Forelimb muscle (tissue), 1 donor: ENCODE measurements around the gene SDC4. TPM values are rescaled to one million over a fixed set of nuclear protein-coding genes. Genes with fewer than 3 reads are reported as not detected.

ENCODE experiments used
- DNase-seq: peaks from one replicate; pipeline ENCODE4 v3.0.0-alpha.2; 2013; ENCODE audit warnings: low read depth
- polyA plus RNA-seq: library from polyadenylated mRNA; unstranded; fragments of 120-200 nt; gene quantifications from one replicate; pipeline ENCODE4 v1.2.1, GENCODE V29; 2013; ENCODE audit not compliant: insufficient read length

The SDC4 gene
- polyA plus RNA-seq, 1 donor, result 8.5 TPM

DNA sequence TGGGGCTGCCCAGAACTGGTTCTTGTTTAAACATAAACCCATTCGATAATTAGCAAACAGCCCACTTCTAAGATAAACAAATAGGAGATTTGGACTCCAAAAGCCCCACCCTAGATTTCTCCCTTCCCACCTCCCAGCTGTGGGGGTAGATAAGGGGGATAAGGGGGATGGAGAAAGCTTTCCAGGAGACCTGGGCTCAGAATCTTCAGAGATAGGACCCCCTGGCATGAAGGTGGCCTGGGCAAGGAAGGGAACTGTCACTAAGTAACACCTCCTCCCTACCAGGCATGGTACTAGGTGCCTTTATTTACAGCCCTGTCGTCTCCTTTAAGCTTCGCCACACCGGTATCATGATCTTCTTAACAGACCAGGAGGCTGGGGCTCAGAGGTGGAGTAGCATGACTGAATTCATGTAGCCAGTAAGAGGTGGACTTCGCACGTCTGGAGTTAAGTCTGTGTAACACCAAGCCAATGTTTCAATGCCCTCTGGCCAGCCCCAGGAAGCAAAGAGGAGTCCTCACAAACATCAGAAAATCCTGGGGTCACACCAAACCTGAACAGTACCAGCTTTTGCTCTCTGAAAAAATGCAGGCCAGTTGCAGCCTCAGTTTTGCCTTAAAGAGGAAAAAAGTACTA, 4.6 kb downstream of the SDC4 start:
- no peak for DNase-seq

DNA sequence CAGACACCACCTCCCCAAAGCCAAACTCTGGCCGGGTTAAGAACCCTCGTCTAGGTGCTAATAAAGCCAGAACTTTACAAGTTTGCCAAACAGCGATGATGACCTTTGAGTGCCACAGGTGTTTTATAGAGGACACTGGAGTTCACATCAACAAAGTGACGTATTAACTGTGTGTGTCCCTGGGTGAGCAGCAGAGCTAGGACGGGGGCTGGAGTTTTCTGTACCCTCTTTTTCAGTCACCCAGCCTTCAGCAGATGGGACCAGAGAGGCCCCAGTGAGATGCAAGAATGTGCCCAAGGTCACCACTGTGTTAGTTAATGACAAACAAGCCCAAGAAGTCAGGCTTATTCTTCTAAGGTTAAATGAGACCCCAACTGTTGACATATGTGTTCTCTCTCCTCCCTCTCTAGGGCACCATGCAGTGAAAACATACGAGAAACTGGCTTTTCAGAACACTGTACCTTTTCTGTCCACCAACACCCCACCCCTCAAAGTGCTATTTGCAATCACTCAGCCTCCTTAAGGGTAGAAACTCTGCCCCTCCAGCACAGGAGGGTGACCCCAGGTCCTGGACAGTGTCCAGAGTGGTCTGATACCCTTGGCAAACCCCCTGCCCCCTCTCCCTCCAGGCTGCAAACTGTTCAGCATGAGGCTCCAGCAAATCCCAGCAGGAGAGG, 5.2 kb downstream of the SDC4 start:
- DNase-seq, result no peak

GRCh38 chr20:45341939-45342854, 6.0 kb downstream of the SDC4 start:
- DNase-seq, result no peak

DNA sequence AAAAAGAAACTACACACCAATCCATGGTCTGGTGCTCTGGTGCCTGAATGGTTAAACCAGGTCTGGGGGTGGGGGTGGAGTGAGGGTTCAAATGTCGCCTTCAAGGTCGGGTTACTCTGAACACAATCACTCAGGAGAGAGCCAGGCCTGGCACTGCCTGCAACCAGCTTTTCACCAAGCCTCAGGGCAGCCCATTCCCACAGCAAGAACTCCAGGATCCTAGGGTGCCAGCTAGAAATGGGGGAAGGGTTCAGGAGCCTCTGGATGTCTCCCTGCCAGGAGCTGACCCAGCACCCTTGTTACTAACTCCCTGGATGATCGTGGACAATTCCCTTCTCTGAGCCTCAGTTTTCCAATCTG, 6.7 kb downstream of the SDC4 start:
- no peak for DNase-seq

DNA sequence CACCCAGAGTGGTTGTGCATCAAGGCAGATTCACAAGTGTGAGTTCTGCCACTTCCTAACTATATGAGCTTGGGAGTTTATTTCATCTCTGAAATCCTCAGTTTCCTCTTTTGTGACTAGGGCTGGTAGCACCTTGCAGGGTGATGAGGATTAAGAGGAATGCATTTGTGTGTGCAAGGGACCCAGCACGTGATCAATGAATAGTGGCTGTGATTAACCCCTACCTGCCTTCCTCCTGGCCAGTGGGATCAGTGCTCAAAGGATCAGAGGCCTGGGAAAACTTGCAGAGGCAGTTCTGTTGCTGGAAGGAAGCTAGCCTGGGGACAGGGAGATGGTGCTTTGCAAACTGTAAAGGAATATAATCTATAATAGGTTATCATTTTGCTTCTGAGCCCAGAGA, 7.3 kb downstream of the SDC4 start:
- DNase-seq, result no peak

DNA sequence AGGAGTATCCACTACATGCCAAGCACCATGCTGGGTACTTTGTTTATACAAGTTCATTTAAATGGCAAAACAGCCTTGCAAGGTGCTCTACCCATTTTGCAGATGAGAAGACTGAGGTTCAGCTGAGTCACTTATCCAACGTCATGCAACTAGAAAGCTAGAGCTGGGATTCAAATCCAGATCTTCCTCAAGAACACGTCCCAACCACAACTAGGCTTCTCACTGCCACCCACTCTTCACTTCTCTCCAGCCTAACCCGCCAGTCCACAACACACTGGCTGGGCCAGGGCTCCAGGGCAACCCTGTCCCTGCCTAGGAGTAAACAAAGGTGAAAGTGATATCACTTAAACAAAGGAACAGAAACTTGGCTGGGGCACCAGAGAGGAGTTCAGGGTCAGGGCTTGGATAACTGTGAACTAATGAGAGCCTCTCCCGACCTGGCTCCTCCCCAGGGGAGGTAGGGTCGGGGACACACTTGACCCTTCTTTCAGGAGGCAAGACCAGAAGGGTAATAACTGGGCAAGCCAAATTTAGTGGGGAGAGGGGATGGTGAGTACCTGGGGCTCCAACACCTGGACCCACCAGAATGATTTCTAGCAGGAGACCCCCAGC, 7.9 kb downstream of the SDC4 start:
- DNase-seq, result no peak

- no peak for DNase-seq
Observed at GRCh38 chr20:45339799-45340198, 8.4 kb downstream of the SDC4 start.

GRCh38 chr20:45339084-45339483, 9.1 kb downstream of the SDC4 start:
- no peak for DNase-seq

DNA sequence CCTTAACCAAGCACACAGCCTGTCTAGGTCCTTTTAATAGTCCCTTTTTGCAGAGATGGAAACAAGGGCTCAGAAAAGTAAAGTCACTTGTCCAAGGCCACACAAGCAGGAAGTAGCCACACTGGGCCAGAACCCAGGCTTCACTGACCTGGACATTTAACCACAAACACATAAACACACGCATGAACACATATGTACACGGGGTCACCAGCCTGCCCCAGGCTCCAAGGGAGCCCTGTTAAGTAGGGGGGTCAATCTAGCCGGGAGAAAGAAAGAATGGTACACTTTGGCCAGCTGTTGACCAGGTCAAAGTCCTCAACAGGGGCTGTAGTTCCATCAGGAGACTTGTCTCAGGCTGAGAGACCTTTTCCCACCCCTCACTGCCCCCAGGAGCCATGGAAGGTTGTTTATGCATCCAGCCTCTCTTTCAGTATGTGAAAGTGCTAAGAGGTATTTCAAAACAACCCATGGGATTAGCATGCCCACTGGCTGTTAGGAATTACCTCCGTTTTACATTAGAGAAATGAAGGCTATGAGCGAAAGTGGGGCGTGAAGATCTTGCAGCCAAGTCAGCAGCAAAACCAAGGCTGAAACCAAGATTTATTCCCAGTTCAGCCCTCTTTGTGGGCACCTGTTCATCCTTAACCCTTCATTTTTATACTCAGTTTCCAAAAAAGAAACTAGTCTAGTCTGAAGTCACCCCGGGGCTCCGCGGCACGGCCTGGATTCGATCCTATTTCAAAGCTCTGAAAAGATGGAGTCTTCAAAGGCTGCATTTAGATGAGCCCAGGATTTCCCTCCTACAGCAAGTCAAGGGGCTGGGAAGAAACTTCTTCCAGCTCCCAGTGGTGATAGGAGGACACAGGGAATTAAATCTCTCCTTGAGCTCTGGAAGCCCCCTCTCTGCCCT, 9.8 kb downstream of the SDC4 start:
- no peak for DNase-seq

DNA sequence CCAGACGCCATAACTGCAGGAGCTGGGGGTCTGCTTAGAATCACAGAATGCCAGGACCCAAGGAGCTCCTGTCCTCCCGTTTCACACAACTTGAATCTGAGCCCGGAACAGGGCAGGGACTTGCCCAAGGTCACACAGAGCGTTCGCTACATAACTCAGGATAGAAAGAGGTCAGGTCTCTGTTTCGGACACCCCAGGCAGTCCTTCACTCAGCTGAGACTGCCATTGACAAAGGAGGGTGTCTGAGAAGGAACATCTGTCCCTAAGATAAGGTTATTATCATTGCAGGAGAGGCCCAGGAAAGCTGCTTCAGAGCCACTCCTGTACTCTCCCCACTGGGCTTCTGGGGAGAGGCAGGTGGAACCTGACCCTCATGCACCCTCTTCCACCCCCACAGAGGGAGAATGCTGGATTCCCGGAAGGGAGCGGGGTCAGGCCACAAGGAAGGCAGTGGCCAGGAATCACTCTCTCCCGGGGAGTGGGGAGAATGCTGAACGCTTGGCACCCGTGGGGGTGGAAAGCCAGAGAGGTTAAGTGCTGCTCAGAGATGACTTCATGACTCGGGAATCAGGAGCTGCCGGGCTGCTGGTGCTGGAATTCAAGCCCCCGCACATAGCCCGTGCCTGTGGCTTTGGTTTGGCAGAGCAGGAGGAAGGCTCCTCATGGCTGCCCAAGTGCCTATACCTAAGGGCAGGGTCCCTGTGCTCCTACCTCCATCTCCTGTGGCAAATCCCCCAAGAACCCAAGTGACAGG, 10.7 kb downstream of the SDC4 start:
- DNase-seq, result no peak

DNA sequence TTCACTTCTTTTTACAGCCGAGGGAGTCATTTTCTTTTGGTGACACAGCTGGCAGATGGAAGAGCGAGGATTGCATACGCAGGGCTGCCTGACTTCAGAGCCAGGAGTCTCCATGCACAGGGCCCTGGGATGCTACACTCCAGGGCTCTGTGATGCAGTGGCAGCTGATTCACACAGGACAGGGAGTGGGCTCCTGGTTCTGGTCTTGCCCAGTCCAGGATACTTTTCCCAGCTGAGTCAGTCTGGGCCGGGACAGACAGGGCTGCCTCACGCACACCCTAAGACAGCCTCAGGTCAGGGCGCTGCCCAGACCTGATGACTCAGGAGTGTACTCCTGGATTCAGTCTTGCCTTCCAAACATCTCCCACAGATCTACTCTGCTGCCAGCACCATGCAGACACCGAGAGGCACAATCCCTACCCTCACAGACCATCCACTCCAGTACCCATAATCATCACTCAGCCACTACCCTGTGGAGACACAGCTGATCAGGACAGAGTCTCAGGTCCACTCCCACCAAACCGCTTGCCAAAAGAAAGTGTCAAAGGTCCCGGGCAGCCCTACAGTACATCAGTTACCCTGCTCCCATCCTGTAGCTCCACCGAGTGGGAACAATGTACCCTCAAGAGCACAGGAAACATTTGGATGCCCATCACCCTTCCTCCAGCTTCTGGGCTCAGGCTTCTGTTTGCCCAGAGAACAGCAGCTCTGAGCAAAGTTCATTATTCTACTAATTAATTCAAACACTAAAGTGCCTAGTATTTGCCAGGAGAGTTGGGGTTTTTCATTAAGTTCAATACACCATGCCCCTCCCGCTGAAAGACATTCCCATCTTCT, 11.5 kb downstream of the SDC4 start:
- no peak for DNase-seq

DNA sequence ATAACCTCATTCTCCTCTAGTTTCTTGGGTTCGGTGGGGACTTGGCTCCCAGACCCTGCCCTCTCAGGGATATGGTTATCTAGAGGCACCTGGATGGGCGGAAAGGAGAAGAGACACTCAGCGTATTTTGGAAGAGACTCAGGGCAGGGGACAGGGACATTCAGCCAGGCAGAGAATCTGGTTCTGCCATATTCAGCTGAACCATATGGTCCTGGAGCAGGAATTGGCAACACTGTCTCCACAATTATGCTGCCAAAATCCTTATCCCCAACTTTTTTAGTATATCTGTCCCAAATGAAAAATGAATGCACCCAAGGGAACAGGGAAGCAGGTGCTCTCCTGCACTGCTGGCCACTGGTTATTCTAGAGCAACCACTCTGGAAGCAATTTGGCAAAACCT, 17.7 kb downstream of the SDC4 start:
- DNase-seq, result no peak

DNA sequence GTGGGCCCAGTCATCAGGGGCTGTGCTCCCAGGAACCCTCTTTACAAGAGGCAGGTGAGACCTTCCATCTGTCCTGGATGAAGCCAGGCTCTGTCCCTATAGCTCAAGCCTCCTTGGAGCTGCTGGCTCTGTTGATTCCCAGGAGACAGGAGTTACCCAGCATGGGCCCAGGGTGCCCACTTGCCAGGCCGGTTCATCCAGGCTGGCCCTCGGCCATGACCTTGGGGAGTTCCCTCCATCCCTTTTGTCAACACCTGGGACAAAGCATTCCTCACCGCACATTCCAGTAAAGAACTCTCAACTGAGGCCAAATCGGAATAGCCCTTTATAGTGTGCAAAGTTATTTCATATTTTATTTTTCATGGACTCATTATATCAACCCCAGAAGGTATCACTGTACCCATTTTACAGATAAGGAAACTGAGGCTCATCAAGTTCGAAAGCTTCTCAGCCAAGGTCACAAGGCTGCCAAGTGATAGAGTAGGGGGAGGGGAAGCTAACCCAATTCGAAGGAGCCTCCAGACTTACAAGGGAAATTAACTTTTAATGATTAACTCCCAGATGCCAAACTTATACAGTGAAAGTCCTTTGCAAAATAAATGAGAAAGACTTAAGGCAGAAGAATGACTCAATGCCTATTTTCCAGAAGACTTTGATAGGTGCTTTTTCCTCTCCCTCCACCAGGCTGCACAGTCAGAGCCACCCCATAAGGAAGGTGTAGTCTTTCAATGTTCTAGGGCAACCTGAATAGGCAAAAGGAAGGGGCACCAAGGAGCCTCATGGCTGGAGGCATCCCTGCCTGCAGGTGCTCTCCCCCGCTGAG, 18.5 kb downstream of the SDC4 start:
- DNase-seq, result no peak

GRCh38 chr20:45328451-45328850, 19.8 kb downstream of the SDC4 start:
- no peak for DNase-seq

- no peak for DNase-seq
Observed at GRCh38 chr20:45325371-45325770, 22.9 kb downstream of the SDC4 start.

DNA sequence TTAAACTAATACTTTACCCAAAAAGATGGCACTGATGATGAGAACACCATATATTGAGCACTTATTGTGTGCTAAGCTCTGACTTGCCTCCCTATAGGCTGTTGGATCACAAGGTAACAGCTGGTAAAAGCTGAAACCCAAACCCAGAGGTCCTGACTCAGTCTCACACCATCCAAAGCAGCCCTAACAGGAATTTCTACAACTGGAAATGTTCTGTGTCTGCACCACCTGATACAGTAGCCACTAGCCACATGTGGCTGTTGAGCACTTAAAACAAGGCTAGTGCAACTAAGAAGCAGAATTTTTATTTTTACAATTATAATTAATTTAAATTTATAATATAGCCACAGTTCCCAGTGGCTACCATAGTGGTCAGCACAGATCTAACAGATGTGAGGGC, 24.5 kb downstream of the SDC4 start:
- DNase-seq, result no peak

- peak; percentile 22 for DNase-seq
Observed at GRCh38 chr20:45322952-45323383, 25.3 kb downstream of the SDC4 start.

GRCh38 chr20:45320948-45321595, 27.2 kb downstream of the SDC4 start:
- no peak for DNase-seq
